ELR (cell line): ENCODE measurements around the gene UTS2R.
A peak's percentile ranks its signal among the peaks of the same experiment; 100 is the strongest.
"Not testable (repeated sequence)": the region's sequence is repeated elsewhere in the genome, so short reads cannot be mapped to it uniquely, and the experiment has no call there.

Source experiments
- DNase-seq: peaks from one replicate; pipeline ENCODE4 v3.0.0-alpha.2; 2015; ENCODE audit warnings: low read depth

The UTS2R gene

DNA sequence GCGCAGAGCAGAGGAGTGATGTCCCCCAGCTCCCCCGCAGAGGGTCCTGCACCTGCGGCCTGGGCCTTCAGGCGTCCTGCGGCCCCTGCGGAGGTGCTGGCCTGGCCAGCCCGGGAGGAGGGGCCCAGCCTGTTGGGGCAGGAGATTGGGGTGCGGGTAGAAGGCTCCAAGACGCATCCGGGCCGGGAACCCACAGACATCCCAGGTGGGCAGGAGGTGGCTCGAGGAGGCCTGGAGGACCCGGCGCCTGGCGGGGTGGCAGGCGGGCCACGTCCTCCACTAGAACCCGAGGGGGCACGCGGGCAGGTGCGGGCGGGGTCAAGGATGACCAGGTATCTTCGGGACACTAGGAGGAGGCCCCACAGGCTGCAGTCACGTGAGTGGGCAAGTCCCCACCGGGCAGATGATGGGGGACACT is 37.4 kb upstream of the UTS2R start:
- no peak for DNase-seq

GRCh38 chr17:82334622-82335394 is 36.8 kb upstream of the UTS2R start:
- peak; percentile 46 for DNase-seq

DNA sequence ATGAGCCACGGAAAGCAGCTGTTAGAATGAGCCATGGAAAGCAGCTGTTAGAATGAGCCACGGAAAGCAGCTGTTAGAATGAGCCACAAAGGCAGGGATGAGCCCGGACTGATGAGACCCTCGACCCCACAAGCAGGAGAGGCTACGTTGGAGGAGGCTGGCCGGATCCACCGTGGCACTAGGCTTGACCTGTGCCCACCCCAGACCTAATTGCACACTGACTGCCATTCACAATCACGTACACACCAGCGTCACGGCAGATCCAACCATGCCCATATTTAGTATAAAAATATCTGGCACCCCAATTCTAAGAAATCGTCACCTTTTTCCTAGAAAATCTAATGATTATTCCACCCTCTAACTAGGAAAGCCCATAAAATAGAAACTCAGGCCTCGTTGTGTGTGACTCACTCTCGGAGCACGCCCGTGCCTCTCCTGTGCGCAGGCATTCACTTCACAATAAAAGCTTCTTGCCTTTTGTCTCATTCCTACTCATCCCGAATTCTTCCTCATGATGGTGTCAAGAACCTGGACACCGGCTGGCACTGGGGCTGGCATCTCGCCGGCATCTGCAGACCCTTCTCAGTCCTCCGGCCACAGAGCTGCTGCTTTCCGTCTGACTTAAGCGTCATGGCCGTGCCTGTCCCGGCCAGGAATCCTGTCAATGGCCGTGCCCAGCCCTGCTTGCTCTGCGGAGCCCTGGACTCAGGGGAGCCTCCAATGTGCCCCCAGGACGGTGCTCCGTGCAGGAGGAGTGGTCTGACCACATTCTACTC is 32.5 kb upstream of the UTS2R start:
- peak; percentile 90 for DNase-seq

DNA sequence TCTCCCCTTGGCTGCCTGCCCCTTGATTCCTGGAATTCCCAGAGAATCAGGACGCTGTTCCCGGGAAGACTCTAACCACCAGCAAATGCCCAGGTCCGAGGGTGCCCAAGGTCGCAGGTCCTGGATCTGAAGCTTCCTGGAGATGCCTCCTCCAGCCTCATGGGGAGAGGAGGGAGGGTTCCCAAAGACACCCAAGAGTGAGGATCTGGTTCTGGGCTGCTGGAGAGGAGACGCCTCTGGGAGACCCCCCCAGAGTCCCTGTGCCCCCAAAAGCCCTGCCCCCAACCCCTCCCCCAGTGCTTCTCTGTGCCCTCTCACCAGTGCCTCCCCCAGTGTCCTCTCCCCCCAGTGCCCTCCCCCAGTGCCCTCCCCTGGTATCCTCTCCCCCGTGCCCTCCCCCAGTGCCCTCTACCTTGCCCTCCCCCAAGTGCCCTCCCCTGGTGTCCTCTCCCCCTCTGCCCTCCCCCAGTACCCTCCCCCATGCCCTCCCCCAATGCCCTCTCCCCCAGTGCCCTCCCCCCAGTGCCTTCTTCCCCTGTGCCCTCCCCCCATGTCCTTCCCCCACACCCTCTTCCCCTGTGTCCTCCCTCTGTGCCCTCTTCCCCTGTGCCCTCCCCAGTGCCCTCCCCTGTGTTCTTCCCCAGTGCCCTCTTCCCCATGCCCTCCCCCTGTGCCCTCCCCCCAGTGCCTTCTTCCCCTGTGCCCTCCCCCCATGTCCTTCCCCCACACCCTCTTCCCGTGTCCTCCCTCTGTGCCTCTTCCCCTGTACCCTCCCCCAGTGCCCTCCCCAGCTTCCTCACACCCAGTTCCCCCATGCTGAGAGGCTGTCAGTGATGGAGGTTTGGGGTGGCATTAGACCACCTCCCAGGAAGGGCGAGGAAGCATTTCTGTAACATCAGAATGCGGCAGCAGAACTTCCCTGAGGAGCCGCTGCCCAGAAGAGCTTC is 31.7 kb upstream of the UTS2R start:
- DNase-seq, result no peak

GRCh38 chr17:82342361-82343079 is 29.0 kb upstream of the UTS2R start:
- no peak for DNase-seq

DNA sequence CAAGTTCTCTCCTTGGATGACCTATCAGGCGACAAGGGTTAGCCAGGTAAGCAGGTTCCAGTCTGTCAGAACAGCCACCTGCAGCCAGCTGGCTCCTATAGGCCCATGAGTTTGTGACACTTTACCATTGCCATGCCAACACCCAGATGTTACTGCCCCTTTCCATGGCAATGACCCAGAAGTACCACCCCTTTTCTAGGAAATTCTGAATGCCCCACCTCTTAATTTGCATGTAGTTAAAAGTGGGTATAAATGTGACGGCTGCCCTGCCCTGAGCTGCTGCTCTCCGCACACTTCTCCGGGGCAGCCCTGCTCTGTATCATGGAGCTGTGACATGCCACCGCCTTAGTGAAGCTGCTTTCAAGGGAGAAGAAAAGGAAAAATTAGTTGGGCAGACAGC is 28.0 kb upstream of the UTS2R start:
- DNase-seq, result no peak

DNA sequence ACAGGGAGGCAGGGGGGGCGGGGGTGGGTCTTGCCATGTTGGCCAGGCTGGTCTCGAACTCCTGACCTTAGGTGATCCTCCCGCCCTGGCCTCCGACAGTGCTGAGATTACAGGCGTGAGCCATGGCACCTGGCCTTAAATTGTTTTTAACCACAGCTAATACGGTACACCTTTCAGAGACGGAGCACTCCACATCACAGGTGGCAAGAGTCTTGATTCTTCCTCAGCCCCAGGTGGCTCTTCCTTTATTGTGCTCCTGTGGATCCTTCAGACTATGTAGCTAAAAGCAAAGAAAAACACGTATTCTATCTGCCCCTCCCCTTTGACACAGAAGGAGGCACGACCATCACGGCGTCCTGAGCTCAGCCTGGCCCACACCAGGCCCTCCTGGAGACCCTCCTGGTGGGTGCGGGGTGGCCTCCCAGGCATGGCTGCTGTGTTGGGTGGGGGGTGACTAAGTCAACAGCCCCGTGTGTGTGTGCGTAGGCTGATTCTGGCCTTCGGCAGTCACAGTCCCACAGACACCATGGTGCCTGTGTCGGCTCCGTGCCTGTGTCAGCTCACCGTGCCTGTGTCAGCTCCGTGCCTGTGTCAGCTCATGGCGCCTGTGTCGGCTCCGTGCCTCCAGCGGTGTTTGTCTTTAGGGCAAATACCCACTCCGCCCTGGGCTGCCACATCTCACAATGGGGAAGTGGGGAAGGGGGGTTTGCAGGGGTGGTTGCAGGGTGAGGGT is 27.2 kb upstream of the UTS2R start:
- DNase-seq, result no peak

GRCh38 chr17:82345151-82345976 is 26.2 kb upstream of the UTS2R start:
- no peak for DNase-seq

- DNase-seq, result no peak
These were observed 24.9 kb upstream of the UTS2R start for GRCh38 chr17:82346342-82347300.

- not testable (repeated sequence) for DNase-seq
These were observed 23.6 kb upstream of the UTS2R start for GRCh38 chr17:82347994-82348393.

- DNase-seq, result no peak
These were observed 23.1 kb upstream of the UTS2R start for GRCh38 chr17:82348434-82348833.

DNA sequence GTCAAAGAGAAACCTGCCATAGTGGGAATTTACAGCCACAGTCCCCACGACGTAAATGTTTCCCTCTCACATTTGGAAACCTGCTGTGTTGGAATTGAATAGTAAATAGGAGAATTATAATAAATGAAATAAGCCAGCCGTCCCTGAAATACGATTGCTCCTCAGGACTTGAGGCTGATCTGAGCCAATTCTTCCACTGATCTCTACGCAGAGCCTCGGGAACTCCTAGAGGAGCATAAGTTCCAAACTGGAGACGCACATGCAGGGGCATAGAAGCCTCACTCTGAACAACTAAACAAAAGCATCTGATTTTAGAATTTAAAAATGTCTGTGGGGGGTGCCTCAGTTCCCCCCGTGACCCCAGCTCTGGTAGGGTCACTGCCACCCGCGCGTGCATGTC is 22.7 kb upstream of the UTS2R start:
- no peak for DNase-seq

- DNase-seq, result no peak
These were observed 22.3 kb upstream of the UTS2R start for GRCh38 chr17:82349287-82349701.

- DNase-seq, result peak; percentile 40
These were observed 21.2 kb upstream of the UTS2R start for GRCh38 chr17:82350182-82351030.

DNA sequence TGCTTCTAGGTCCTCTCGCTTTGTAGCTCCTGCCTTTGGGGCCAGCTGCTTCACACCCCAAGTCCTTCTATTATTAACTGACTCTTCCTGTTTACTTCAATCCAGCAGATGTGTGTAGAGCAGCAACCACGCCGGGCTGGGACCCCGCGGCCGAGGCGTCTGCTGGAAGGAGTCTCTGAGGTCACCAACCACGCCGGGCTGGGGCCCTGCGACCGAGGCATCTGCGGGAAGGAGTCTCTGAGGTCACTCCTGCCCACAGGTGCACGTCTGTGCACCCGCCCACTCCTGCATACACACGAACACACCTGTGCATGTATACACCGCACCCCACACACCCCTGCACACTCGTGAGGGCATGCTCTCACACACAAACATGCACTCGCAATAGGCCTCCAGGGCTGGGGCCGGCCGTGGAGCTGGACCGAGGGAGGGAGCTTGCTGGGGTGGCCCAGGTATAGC is 20.3 kb upstream of the UTS2R start:
- DNase-seq, result no peak

DNA sequence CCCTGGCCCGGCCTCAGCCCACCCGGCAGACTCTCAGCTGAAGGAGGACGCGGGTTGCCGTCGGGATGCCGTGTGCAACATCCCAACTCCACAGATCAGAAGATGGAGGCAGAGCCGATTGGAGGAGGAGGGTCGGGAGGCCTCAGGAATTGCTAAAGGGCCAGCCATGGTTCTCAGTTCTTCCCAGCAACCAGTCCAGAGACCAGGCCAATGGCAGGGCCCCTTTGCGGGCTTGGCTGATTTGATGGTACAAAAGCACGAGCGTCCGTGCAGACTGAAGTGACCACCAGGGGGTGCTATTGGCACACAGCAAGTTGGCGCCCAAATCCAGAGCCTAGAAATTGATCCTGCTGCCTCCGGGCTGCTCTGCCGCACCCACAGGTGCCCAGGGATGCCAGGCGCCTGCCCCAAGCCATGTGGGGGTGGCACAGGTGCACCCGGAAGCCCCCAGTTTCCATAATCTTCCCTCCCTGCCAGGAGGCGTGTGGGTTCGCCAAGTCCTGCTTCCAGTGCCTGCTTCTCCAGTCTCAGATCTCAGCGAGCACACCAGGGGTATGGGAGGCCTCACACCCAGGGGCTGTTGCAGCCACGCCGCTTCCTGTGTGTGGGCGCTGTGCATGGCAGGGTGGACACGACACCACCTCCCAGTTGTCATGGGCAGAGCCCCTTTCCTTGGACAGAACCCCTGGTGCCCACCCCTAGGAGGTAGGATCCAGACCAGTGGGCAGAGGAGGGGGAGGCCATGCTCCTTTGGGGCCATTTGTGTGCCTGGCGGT is 19.7 kb upstream of the UTS2R start:
- DNase-seq, result peak; percentile 93

DNA sequence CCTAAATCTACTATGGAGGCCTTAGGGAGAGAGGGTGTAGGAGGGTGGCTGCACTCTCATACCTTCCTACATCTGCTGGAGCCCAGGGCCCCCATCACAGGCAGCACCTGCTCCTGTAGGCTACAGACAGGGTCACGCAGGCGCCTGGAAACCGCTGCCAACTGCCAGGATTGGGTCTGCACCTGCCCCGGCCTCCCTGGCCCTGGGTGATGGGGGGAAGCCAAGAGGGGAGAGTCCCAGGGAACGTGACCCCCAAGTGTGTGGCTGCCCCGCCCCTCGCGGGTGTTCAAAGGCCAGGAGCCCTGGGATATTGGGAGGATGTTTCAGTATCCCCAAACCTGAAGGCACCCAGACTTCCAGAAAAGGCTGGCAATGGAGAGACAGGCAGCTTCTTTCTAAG is 18.1 kb upstream of the UTS2R start:
- DNase-seq, result no peak
